HL-60 (cell line): Measurements from ENCODE around the gene SLC25A48.

Experiments used
- DNase-seq, 2 experiments: peaks; one replicate each; pipeline ENCODE4 v3.0.0-alpha.2; 2010 to 2020; ENCODE audit warnings: low read depth in 1 of 2, low spot score in 1 of 2
- H3K27ac ChIP-seq: fragments of 250-450 bp; sonication (Bioruptor Pico); replicated peaks from 2 replicates; pipeline ENCODE4 v1.5.1; 2020; ENCODE audit warnings: mild to moderate bottlenecking, moderate library complexity
- H3K27me3 ChIP-seq: fragments of 250-450 bp; sonication (Bioruptor Pico); 2 replicates; pipeline ENCODE4 v1.5.1; 2021; ENCODE audit warnings: mild to moderate bottlenecking, moderate library complexity; ENCODE audit not compliant: insufficient read depth, poor library complexity, severe bottlenecking
- H3K4me3 ChIP-seq: replicated peaks from 2 replicates; pipeline ENCODE4 v1.5.1; 2011; ENCODE audit warnings: mild to moderate bottlenecking, control low read depth, low read length; ENCODE audit not compliant: insufficient read depth
- CTCF ChIP-seq: IDR thresholded peaks from one replicate; pipeline ENCODE4 v1.5.1; 2011; ENCODE audit warnings: low read length, control low read depth, inconsistent platforms; ENCODE audit not compliant: insufficient read depth
- GABPA ChIP-seq: IDR thresholded peaks from 2 replicates; pipeline ENCODE4 v1.6.1; 2012; ENCODE audit warnings: low read depth
- POLR2AphosphoS5 ChIP-seq: IDR thresholded peaks from 2 replicates; pipeline ENCODE4 v1.6.1; 2012; ENCODE audit warnings: low read depth
- REST ChIP-seq: IDR thresholded peaks from 2 replicates; pipeline ENCODE4 v1.6.1; 2012; ENCODE audit warnings: low read depth; ENCODE audit not compliant: insufficient replicate concordance
- SPI1 ChIP-seq: IDR thresholded peaks from 2 replicates; pipeline ENCODE4 v1.6.1; 2012; ENCODE audit warnings: low read depth, mild to moderate bottlenecking, borderline replicate concordance

Gene SLC25A48

GRCh38 chr5:135830384-135830700 is 4.1 kb upstream of the SLC25A48 start:
- TF ChIP-seq REST (no peak), SPI1 (no peak), POLR2AphosphoS5 (no peak), GABPA (no peak), CTCF (no peak)
- Histone ChIP-seq H3K27me3 (no peaks in the 10 kb centered on the region), H3K27ac (no peak overlapping the region), H3K4me3 (no peak overlapping the region)
- DNase-seq = no peak

GRCh38 chr5:135830876-135831275 is 3.6 kb upstream of the SLC25A48 start:
- DNase-seq = no peak
- Histone ChIP-seq H3K4me3 (no peak overlapping the region), H3K27ac (no peak overlapping the region), H3K27me3 (no peaks in the 10 kb centered on the region)
- TF ChIP-seq CTCF = no peak
- no peak for TF ChIP-seq SPI1
- TF ChIP-seq REST = no peak
- TF ChIP-seq GABPA = no peak
- no peak for TF ChIP-seq POLR2AphosphoS5

- no peak overlapping the region for H3K4me3 ChIP-seq
- no peak for DNase-seq
- H3K27me3 ChIP-seq = no peaks in the 10 kb centered on the region
- TF ChIP-seq POLR2AphosphoS5 = no peak
- TF ChIP-seq REST = no peak
- no peak for TF ChIP-seq GABPA
- TF ChIP-seq CTCF = no peak
- TF ChIP-seq SPI1 = no peak
- H3K27ac ChIP-seq = no peak overlapping the region
Measured at GRCh38 chr5:135831439-135831838, 3.0 kb upstream of the SLC25A48 start.
